HG02678 (cell line): ENCODE measurements around the gene P2RX7.

Experiments used
- ATAC-seq: cut with Tn5 transposase; IDR thresholded peaks from one replicate; pipeline ENCODE4 v1.9.1; 2021; ENCODE audit warnings: mild to moderate bottlenecking, moderate library complexity; ENCODE audit not compliant: unreplicated experiment

The P2RX7 gene

GRCh38 chr12:121132601-121133481 lies at the start of gene P2RX7:
TSS of gene P2RX7 (plus strand) at chr12:121132876. CDS start at chr12:121132971, 95 bp downstream.
- ATAC-seq = peak; percentile 31

- no peak for ATAC-seq
These were observed 48.4 kb upstream of the P2RX7 start for GRCh38 chr12:121084229-121084628.

DNA sequence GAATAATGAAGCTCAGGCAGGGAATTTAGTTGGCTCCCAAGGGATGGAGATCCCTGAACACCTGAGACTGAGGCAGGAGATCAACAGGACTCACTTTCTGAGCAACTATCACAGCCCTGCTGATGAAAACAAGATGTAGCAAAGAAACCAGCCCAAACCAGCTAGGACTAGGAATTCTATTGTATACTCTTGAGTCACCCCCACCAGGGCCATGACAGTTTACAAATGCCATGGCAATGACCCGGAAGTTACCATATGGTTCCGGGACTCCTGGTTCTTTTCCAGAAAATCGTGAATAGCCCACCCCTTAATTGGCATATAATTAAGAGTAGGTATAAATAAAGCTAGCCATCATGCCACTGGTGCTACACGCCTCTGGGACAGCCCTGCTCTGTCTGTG lies 47.6 kb upstream of the P2RX7 start:
- ATAC-seq = no peak

- no peak for ATAC-seq
These were observed 46.9 kb upstream of the P2RX7 start for GRCh38 chr12:121085506-121086353.

GRCh38 chr12:121086781-121087295 lies 45.8 kb upstream of the P2RX7 start:
- ATAC-seq = no peak

DNA sequence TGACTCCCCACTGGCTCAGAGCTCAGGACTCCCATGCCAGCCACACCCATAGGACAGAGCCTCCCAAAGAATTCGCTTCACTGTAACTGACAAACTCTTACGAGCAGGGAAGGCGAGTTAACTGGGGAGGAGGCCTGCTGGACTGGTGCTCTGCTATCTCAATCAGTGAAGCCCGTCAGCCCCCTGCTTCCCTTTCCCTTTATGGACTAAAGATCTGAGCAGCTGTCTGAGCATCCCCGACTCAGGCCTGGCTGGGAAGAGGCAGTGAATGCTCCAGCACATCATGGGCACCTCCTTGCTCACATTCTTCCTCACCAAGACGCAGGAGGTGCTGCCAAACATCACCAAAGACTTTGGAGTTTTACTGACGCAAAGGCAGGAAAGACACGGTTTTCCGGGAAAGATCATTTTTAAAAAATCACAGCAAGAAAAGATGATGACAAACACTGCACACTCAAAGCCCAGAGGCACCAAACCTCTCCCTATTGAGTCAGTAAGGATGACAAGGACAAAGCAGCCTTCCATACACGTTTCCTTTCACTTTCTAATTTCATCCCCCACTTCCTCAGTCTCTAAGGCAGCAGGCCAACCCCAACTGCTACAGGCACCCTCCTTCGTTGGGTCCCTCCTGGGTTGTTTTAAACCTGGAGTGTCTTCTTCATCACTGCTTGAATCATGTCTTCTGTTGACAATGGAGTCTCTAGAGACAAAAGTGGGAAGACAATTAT lies 45.0 kb upstream of the P2RX7 start:
- ATAC-seq = no peak

GRCh38 chr12:121088195-121088585 lies 44.5 kb upstream of the P2RX7 start:
- ATAC-seq = no peak

DNA sequence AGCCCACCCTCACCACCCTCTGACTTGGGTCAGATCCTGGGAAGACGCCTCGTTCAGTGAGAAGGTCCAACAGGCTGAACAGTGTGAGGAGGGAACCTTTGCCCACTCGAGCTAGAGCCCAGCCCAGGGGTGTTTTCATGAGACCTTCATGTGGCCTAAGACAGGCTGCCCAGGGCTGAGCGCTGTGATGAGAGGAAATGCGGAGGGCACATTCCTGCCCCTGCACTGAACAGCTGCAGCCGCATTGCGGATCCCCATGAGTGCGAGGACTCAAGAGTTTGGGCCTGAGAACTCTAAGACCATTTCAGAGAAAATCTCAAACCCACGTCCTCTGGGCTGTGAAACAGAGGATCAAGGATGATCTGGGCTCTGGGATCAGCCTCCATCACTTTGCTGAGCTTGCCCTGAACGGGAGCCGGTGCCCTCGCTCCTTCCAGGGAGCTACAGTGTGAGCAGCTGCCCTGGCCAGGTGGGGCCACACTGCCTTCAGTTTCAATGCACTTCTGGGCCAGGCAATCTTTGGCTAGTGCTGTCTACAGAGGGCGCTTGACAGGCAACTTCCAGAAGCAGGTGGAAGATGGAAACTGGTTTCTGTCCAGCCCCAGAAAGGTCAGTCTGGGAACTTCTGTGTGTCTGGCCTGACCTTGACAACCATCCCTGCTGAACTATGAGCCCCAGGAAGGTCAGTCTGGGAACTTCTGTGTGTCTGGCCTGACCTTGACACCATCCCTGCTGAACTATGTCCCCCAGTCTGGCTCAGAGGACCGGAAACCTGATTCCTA lies 43.5 kb upstream of the P2RX7 start:
- no peak for ATAC-seq

GRCh38 chr12:121089813-121090430 lies 42.8 kb upstream of the P2RX7 start:
- no peak for ATAC-seq

DNA sequence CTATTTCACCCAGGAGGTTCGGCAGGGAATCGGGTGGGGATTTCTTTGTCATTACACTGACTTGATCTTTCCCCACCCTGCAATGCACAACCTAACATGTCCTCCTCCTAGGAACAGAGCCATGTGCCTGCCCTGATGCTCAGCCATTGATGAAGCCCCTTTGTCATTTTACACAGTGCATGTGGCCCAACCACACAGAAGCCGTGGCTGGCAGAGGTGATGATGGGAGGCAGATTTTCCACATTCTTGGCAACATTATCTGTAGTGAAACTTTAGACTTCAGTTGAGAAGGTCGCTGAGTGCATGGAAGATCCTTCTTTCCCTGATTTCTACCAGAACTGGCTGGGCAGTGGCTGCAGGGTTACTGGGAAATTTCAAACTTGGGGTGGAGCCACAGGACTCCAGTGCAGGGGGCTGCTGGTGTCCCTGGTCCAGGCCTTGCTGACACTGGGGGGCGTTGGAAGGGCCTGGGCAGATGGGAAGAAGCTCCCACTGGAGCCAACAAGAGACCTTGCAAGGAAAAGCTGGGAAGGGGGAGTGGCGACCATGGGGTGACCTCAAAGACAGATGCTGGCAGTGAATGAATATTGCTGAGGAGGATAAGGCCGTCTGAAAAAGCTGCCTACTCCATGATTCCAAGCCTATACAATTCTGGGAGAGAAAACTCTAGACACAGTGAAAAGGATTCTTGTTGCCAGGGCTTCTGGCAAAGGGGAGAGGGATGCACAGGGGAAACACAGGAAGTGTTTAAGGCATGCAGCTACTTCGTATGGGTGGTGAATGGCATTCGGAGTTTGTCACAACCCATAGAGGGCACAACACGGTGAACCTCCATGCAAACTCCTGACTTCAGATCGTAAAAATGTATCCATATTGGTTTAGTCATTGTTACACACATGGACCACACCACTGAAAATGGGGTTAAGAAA lies 41.8 kb upstream of the P2RX7 start:
- no peak for ATAC-seq

DNA sequence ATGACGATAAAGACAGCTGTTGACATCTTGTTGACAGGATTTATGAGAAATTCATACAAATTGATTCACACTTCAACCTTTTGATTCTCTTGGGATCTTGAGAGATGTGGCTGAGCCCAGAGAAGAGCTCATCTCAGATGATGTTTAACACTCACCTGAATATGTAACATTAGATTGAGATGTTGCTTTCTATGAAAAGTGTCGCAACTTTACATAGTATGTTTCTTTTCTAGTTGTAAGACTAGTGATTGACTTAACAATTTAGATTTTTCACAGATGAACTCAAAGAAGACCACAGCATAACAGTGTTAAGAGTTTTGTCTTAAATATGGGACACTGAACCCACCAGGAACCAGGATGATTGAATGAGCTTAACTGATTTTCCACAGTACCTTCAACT lies 40.6 kb upstream of the P2RX7 start:
- ATAC-seq = no peak

DNA sequence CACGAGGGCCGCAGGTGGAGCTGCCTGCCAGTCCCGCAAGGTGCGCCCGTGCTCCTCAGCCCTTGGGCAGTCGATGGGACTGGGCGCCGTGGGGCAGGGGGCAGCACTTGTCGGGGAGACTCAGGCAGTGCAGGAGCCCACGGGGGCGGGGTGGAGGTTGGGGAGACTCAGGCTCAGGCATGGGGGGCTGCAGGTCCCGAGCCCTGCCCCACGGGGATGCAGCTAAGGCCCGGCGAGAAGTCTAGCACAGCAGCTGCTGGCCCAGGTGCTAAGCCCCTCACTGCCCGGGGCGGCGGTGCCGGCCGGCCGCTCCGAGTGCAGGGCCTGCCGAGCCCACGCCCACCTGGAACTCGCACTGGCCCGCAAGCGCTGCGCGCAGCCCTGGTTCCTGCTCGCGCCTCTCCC lies 39.2 kb upstream of the P2RX7 start:
- no peak for ATAC-seq

GRCh38 chr12:121095544-121096198 lies 37.0 kb upstream of the P2RX7 start:
- ATAC-seq = peak; percentile 63

DNA sequence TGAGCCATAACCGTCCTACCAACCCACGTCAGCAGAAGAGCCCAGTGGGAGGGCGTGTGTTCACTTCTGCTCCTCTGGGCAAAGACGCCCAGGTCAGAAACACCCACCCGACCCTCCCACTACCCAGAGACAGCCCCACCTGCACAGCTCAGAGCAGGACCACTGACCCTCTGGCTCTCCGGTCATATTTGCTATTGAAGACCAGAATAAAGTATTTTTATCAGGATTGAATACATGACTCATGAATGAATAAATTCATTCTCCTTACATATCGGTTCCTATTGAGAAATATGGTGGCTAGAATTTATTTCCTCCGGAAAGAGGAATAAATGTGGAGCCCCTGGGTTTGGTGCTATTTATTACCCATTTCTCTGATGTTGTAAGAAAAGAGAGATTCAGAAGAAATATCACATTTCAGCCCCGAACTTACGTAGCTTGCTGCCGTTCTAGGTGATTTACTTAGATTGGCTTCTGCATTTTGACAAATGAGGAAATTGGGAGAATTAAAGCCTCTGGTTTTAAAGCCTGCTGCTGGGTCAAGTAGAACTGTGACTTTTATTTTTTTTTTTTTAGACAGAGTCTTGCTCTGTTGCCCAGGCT lies 36.4 kb upstream of the P2RX7 start:
- ATAC-seq = no peak

DNA sequence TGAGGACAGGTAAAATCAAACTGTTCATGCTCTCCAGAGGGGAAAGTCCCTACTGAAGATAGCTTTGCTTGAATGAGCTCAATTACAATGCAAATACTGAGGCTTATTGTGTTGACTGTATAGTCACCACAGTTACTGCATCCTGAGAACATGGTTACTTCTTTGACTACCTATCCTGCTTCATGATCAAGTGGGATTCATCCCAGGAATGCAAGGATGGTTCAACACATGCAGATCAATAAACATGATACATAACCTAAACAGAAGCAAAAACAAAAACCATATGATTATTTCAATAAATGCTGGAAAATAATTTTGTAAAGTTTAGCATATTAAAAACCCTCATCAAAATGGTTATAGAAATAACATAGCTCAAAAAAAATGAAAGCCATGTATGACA lies 32.9 kb upstream of the P2RX7 start:
- no peak for ATAC-seq

- ATAC-seq = no peak
These were observed 30.4 kb upstream of the P2RX7 start for GRCh38 chr12:121102307-121102706.

- no peak for ATAC-seq
These were observed 25.0 kb upstream of the P2RX7 start for GRCh38 chr12:121107681-121108080.

- no peak for ATAC-seq
These were observed 24.2 kb upstream of the P2RX7 start for GRCh38 chr12:121108492-121108891.
